Measurements from ENCODE around the gene ISG20L2.

The ISG20L2 gene

DNA sequence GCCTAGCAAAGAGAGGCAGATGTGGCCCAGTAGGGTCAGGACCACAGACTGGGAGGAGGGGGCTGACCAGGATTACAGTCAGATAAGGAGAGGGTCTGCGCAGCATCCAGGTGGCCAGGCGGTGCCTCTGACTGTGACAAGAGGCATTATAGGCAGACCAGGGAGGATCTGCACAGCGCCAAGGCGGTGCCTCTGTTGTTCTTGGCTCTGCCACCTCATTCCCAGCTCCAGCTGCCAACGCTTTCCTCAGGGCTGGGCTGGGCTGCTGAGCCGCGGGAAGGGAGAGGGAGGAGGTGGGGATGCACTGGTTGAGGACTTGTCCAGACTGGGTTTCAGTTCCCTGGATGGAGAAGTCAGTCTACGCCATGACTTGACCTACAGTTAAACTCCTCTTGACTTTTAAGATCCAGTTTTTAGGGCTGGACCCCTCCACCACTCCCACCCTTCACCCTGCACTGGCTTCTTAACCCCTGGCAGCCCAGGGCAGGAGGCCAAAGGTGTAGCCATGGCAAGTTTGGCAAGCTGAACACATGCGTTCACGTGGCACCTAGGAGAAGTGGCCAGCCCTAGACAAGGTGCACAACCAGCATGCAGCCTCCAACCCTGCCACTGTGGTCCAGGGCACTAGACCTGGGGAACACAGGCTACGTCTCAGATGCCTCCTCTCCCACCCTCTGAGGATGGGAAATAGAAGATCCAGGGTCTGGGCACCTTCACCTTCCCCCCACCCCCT lies 18.6 kb downstream of the ISG20L2 start:
- Histone ChIP-seq H3K9me3 (ENCODE audit: low read length) (no peaks in the 10 kb centered on the region), H3K27ac (ENCODE audit: low read depth, low read length) (peak overlapping the region; percentile 56), H3K4me3 (ENCODE audit: low read depth in 1 of 2, low read length in 2 of 2) (no peak overlapping the region), H3K36me3 (ENCODE audit: insufficient read depth, low read length) (no peaks in the 10 kb centered on the region), H3K27me3 (ENCODE audit: control insufficient read depth in 1 of 2, insufficient read depth in 2 of 2, low read length in 2 of 2) (no peaks in the 10 kb centered on the region), H3K9ac (ENCODE audit: low read length) (no peak overlapping the region), H3K4me1 (ENCODE audit: insufficient read depth, low read length) (peaks cover 60% of the 10 kb centered on the region)

DNA sequence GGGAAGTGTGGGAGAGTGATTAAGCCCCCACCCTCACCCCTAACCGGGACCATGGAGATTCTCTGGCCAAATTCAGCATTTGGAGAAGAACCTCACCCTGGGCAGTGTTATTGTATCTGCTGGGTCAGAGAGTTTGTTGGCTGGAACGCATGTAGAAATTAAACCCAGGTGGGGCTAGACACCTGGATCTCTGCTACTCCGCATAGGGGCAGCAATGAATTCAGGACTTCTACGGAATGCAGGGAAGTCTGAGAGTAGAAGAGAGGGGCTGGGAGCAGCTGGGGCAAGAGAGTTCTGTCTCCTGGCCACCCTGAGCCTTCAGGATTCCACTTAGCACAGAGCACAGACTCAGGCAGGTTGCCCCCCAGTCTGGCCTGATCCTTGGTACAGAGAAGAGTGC lies 19.5 kb downstream of the ISG20L2 start:
- Histone ChIP-seq H3K27me3 (ENCODE audit: control insufficient read depth in 1 of 2, insufficient read depth in 2 of 2, low read length in 2 of 2) (no peaks in the 10 kb centered on the region), H3K36me3 (ENCODE audit: insufficient read depth, low read length) (no peaks in the 10 kb centered on the region), H3K4me3 (ENCODE audit: low read depth in 1 of 2, low read length in 2 of 2) (no peak overlapping the region), H3K27ac (ENCODE audit: low read depth, low read length) (peak overlapping the region; percentile 56), H3K9me3 (ENCODE audit: low read length) (no peaks in the 10 kb centered on the region), H3K9ac (ENCODE audit: low read length) (no peak overlapping the region), H3K4me1 (ENCODE audit: insufficient read depth, low read length) (peaks cover 69% of the 10 kb centered on the region)

GRCh38 chr1:156708218-156708661 lies 20.3 kb downstream of the ISG20L2 start:
- Histone ChIP-seq H3K9me3 (ENCODE audit: low read length) (no peaks in the 10 kb centered on the region), H3K27ac (ENCODE audit: low read depth, low read length) (peak overlapping the region; percentile 89), H3K27me3 (ENCODE audit: control insufficient read depth in 1 of 2, insufficient read depth in 2 of 2, low read length in 2 of 2) (no peaks in the 10 kb centered on the region), H3K36me3 (ENCODE audit: insufficient read depth, low read length) (no peaks in the 10 kb centered on the region), H3K4me3 (ENCODE audit: low read depth in 1 of 2, low read length in 2 of 2) (no peak overlapping the region), H3K9ac (ENCODE audit: low read length) (no peak overlapping the region), H3K4me1 (ENCODE audit: insufficient read depth, low read length) (peaks cover 77% of the 10 kb centered on the region)

- no peak overlapping the region for H3K9ac ChIP-seq (ENCODE audit: low read length)
- H3K36me3 ChIP-seq (ENCODE audit: insufficient read depth, low read length): no peaks in the 10 kb centered on the region
- no peak overlapping the region for H3K4me3 ChIP-seq (ENCODE audit: low read depth in 1 of 2, low read length in 2 of 2)
- H3K27me3 ChIP-seq (ENCODE audit: control insufficient read depth in 1 of 2, insufficient read depth in 2 of 2, low read length in 2 of 2): no peaks in the 10 kb centered on the region
- H3K4me1 ChIP-seq (ENCODE audit: insufficient read depth, low read length): peaks cover 73% of the 10 kb centered on the region
- H3K9me3 ChIP-seq (ENCODE audit: low read length): no peaks in the 10 kb centered on the region
- H3K27ac ChIP-seq (ENCODE audit: low read depth, low read length): peak overlapping the region; percentile 89
These were observed 20.9 kb downstream of the ISG20L2 start for GRCh38 chr1:156707417-156708217.

DNA sequence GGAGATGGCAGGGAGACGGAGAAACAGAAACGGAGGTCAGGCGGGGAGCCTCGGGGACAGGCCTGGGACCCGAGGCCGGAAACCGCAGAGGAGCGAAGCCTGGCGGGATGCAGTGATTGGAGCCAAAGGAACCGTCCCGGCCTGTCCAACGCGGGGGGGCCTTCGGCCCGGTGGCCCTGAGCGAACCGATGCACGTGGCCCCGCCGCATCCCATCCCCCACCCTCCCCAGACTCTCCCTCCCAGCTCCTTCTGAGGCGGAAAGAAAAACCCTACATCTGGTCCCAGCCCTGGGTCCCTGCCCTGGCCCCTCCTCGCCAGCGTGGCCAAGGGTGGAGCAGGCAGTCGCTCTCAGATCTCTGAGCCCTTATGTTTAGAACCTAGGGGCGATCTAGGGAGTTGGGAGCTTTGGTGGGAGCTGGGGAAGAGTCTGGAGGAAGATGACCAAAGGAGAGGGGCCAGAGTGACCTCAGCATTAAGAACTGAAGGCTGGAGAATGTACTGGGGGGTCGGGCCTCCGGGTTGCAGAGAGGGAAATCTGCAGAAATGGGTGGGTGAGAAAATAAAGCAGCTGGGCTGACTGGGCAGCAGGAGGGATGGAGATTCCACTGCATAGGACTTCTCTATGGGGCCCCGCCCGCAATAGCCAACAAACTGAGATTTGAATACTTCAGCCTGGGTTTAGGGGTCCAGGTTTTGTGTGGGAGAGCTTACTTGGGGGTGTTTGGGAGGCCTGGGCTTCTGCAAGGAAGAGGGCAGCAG lies 21.7 kb downstream of the ISG20L2 start:
- H3K4me3 ChIP-seq (ENCODE audit: low read depth in 1 of 2, low read length in 2 of 2): peak overlapping the region; percentile 69 to 80
- H3K27me3 ChIP-seq (ENCODE audit: control insufficient read depth in 1 of 2, insufficient read depth in 2 of 2, low read length in 2 of 2): no peaks in the 10 kb centered on the region
- H3K27ac ChIP-seq (ENCODE audit: low read depth, low read length): peak overlapping the region; percentile 89
- no peaks in the 10 kb centered on the region for H3K9me3 ChIP-seq (ENCODE audit: low read length)
- H3K4me1 ChIP-seq (ENCODE audit: insufficient read depth, low read length): peaks cover 65% of the 10 kb centered on the region
- H3K36me3 ChIP-seq (ENCODE audit: insufficient read depth, low read length): no peaks in the 10 kb centered on the region
- peak overlapping the region; percentile 63 for H3K9ac ChIP-seq (ENCODE audit: low read length)

- Histone ChIP-seq H3K4me3 (ENCODE audit: low read depth in 1 of 2, low read length in 2 of 2) (peak overlapping the region; percentile 69 to 80), H3K9me3 (ENCODE audit: low read length) (no peaks in the 10 kb centered on the region), H3K27me3 (ENCODE audit: control insufficient read depth in 1 of 2, insufficient read depth in 2 of 2, low read length in 2 of 2) (no peaks in the 10 kb centered on the region), H3K9ac (ENCODE audit: low read length) (peak overlapping the region; percentile 63), H3K4me1 (ENCODE audit: insufficient read depth, low read length) (peaks cover 58% of the 10 kb centered on the region), H3K27ac (ENCODE audit: low read depth, low read length) (peak overlapping the region; percentile 89), H3K36me3 (ENCODE audit: insufficient read depth, low read length) (no peaks in the 10 kb centered on the region)
These were observed 22.5 kb downstream of the ISG20L2 start for GRCh38 chr1:156705918-156706656.

DNA sequence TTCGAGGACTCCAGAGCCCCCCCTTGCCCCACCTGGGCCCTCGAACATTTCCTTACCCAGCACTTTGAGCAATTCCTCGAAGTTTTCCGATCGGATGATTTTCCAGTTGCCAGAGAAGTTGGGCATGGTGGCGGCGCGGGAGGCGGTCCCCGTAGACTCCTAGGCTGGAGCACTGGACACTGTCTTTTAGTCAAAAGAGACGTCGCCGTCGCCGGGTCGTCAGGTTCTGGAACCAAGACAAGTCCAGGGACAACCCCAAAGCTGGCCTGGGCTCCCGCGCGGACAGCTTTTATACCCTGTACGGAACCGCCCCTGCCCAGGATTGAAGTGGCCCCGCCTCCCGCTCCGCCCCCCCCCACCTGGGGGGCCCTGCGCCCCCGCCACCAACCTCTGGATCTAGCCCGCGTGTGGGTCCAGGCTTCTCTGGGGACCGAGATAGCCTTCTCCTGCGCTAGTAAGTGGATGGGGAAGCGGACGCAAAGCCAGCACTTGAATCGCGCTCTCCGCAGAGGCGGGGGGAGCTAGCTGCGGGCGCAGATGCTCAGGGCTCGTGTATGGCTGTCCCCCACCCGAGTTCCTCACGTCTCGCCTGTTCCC lies 23.1 kb downstream of the ISG20L2 start, which contains the start of gene CRABP2:
Gene CRABP2 (minus strand): TSS at position 263 of the 597 bp plus-strand sequence. CDS start 137 bp downstream, at position 126.
- Histone ChIP-seq H3K4me1 (ENCODE audit: insufficient read depth, low read length) (peaks cover 51% of the 10 kb centered on the region), H3K4me3 (ENCODE audit: low read depth in 1 of 2, low read length in 2 of 2) (peak within 1 kb of the TSS; percentile 69 to 80), H3K27me3 (ENCODE audit: control insufficient read depth in 1 of 2, insufficient read depth in 2 of 2, low read length in 2 of 2) (no peaks in the 10 kb centered on the region), H3K9me3 (ENCODE audit: low read length) (no peaks in the 10 kb centered on the region), H3K36me3 (ENCODE audit: insufficient read depth, low read length) (no peaks in the 10 kb centered on the region), H3K9ac (ENCODE audit: low read length) (peak within 1 kb of the TSS; percentile 63), H3K27ac (ENCODE audit: low read depth, low read length) (peak within 1 kb of the TSS; percentile 89)

- H3K27me3 ChIP-seq (ENCODE audit: control insufficient read depth in 1 of 2, insufficient read depth in 2 of 2, low read length in 2 of 2): no peaks in the 10 kb centered on the region
- H3K27ac ChIP-seq (ENCODE audit: low read depth, low read length): no peak overlapping the region
- peak overlapping the region; percentile 63 for H3K9ac ChIP-seq (ENCODE audit: low read length)
- H3K36me3 ChIP-seq (ENCODE audit: insufficient read depth, low read length): no peaks in the 10 kb centered on the region
- peaks cover 46% of the 10 kb centered on the region for H3K4me1 ChIP-seq (ENCODE audit: insufficient read depth, low read length)
- no peaks in the 10 kb centered on the region for H3K9me3 ChIP-seq (ENCODE audit: low read length)
- H3K4me3 ChIP-seq (ENCODE audit: low read depth in 1 of 2, low read length in 2 of 2): peak overlapping the region; percentile 69 to 80
These were observed 23.6 kb downstream of the ISG20L2 start for GRCh38 chr1:156704930-156705320.

DNA sequence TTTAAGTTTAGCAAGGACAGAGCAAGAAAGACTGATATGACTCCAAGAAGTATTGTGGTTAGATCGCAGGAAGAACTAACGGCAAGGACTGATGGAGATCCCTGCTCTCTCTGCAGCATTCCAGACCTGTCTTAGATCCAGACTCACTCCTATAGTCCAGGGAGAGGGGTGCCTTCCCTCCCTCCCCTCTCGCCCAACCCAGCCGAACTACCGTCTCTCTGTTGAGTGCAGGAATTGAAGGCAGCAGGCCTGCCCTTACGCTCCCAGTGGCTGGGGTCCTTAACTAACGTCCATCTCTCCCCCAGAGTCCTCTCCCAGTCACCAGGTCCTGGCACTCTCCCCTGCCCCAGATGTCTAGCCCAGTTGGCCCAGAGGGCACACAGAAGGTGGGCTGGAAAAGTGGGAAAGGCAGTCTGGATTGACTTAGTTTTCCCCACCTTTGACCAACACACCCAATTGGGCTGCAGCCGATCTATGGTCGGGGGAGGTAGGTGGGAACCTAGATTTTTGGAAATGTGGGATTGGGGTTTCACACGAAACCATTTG lies 24.3 kb downstream of the ISG20L2 start:
- peak overlapping the region; percentile 69 to 80 for H3K4me3 ChIP-seq (ENCODE audit: low read depth in 1 of 2, low read length in 2 of 2)
- H3K9me3 ChIP-seq (ENCODE audit: low read length): no peaks in the 10 kb centered on the region
- no peaks in the 10 kb centered on the region for H3K27me3 ChIP-seq (ENCODE audit: control insufficient read depth in 1 of 2, insufficient read depth in 2 of 2, low read length in 2 of 2)
- H3K9ac ChIP-seq (ENCODE audit: low read length): peak overlapping the region; percentile 33
- peaks cover 39% of the 10 kb centered on the region for H3K4me1 ChIP-seq (ENCODE audit: insufficient read depth, low read length)
- no peak overlapping the region for H3K27ac ChIP-seq (ENCODE audit: low read depth, low read length)
- H3K36me3 ChIP-seq (ENCODE audit: insufficient read depth, low read length): no peaks in the 10 kb centered on the region

DNA sequence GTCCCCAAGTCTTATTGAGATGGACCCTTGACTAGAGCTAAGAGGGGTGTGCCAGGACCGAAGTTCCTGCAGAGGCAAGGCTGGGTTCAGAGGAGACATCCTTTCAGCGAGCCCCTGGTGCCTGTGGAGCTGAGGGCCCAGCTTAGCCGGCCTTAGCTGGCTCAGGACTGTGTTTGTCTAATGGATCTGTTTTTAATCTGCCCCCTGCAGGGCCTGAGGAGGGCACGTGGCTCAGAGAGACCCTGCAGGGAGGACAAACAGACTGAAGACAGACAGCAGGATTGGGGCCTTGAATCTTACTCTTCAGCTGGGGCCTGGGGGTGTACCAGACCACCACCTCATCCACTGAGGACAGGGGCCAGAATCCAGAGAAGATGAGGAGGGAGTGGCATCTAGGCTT lies 24.8 kb downstream of the ISG20L2 start:
- H3K27me3 ChIP-seq (ENCODE audit: control insufficient read depth in 1 of 2, insufficient read depth in 2 of 2, low read length in 2 of 2): no peaks in the 10 kb centered on the region
- H3K4me1 ChIP-seq (ENCODE audit: insufficient read depth, low read length): peaks cover 34% of the 10 kb centered on the region
- peak overlapping the region in 1 of 2 donors; percentile 8 for H3K4me3 ChIP-seq (ENCODE audit: low read depth in 1 of 2, low read length in 2 of 2)
- no peaks in the 10 kb centered on the region for H3K9me3 ChIP-seq (ENCODE audit: low read length)
- peak overlapping the region; percentile 33 for H3K9ac ChIP-seq (ENCODE audit: low read length)
- no peak overlapping the region for H3K27ac ChIP-seq (ENCODE audit: low read depth, low read length)
- no peaks in the 10 kb centered on the region for H3K36me3 ChIP-seq (ENCODE audit: insufficient read depth, low read length)

Data from muscle layer of colon (tissue), 2 donors.